Mesenchymal stem cell (in vitro differentiated cells and primary cell): ENCODE measurements around the gene ADD3.

ENCODE experiments used
- DNase-seq: peaks from one replicate; pipeline ENCODE4 v3.0.0-alpha.2; 2013
- H2AFZ ChIP-seq: one replicate; pipeline ENCODE4 v1.6.1; 2013; ENCODE audit warnings: low read depth, mild to moderate bottlenecking, control low read depth, inconsistent platforms, low read length, moderate library complexity
- H2AK5ac ChIP-seq: 2 replicates; pipeline ENCODE4 v1.6.1; 2013; ENCODE audit warnings: low read length, moderate library complexity, mild to moderate bottlenecking, inconsistent platforms; ENCODE audit not compliant: severe bottlenecking
- H2BK120ac ChIP-seq: one replicate; pipeline ENCODE4 v1.6.1; 2013; ENCODE audit warnings: low read depth, mild to moderate bottlenecking, inconsistent platforms, low read length, moderate library complexity
- H2BK12ac ChIP-seq, 2 experiments: one replicate each; pipeline ENCODE4 v1.6.1; 2013; ENCODE audit warnings: inconsistent platforms in 2 of 2, low read length in 2 of 2, mild to moderate bottlenecking in 2 of 2, moderate library complexity in 2 of 2, control low read depth in 1 of 2
- H2BK15ac ChIP-seq: one replicate; pipeline ENCODE4 v1.6.1; 2013; ENCODE audit warnings: mild to moderate bottlenecking, low read depth, inconsistent platforms; ENCODE audit not compliant: poor library complexity, severe bottlenecking
- H2BK5ac ChIP-seq: 2 replicates; pipeline ENCODE4 v1.6.1; 2013; ENCODE audit warnings: low read depth, mild to moderate bottlenecking, low read length, control low read depth, inconsistent platforms; ENCODE audit not compliant: poor library complexity, severe bottlenecking
- H3K14ac ChIP-seq, 2 experiments: one replicate each; pipeline ENCODE4 v1.6.1; 2013; ENCODE audit warnings: inconsistent platforms in 2 of 2, low read length in 2 of 2, control low read depth in 1 of 2, mild to moderate bottlenecking in 1 of 2, moderate library complexity in 1 of 2
- H3K18ac ChIP-seq, 2 experiments: one replicate each; pipeline ENCODE4 v1.6.1; 2013; ENCODE audit warnings: inconsistent platforms in 2 of 2, low read length in 2 of 2, control low read depth in 1 of 2, low read depth in 1 of 2, mild to moderate bottlenecking in 1 of 2
- H3K23ac ChIP-seq, 2 experiments: one replicate each; pipeline ENCODE4 v1.6.1; 2013; ENCODE audit warnings: inconsistent platforms in 2 of 2, low read length in 2 of 2, mild to moderate bottlenecking in 2 of 2, moderate library complexity in 2 of 2, control low read depth in 1 of 2
- H3K27ac ChIP-seq: 2 replicates; pipeline ENCODE4 v1.5.1; 2013; ENCODE audit warnings: mild to moderate bottlenecking, moderate library complexity, low read length, control low read depth, inconsistent platforms; ENCODE audit not compliant: poor library complexity, severe bottlenecking
- H3K27me3 ChIP-seq, 2 experiments: 2 replicates each; pipeline versions ENCODE4 v1.6.1 to v1.7.0; 2013; ENCODE audit warnings: low read length in 2 of 2, mild to moderate bottlenecking in 2 of 2, moderate library complexity in 2 of 2, control low read depth in 1 of 2, inconsistent platforms in 1 of 2; ENCODE audit not compliant: control insufficient read depth in 1 of 2, insufficient read depth in 1 of 2
- H3K36me3 ChIP-seq, 2 experiments: 2 replicates each; pipeline versions ENCODE4 v1.6.1 to v1.7.0; 2013; ENCODE audit warnings: low read length in 2 of 2, control low read depth in 1 of 2, inconsistent platforms in 1 of 2, low read depth in 1 of 2, mild to moderate bottlenecking in 1 of 2; ENCODE audit not compliant: insufficient read depth in 2 of 2, control insufficient read depth in 1 of 2
- H3K4ac ChIP-seq, 2 experiments: one replicate each; pipeline ENCODE4 v1.6.1; 2013; ENCODE audit warnings: inconsistent platforms in 2 of 2, low read length in 2 of 2, mild to moderate bottlenecking in 2 of 2, moderate library complexity in 2 of 2, control low read depth in 1 of 2, low read depth in 1 of 2
- H3K4me1 ChIP-seq: 2 replicates; pipeline ENCODE4 v1.6.1; 2013; ENCODE audit warnings: low read depth, low read length, control low read depth; ENCODE audit not compliant: control insufficient read depth, insufficient read depth
- H3K4me2 ChIP-seq: 2 replicates; pipeline ENCODE4 v1.6.1; 2013; ENCODE audit warnings: low read length, mild to moderate bottlenecking, inconsistent platforms; ENCODE audit not compliant: poor library complexity, severe bottlenecking
- H3K4me3 ChIP-seq, 2 experiments: 2 replicates each; pipeline versions ENCODE4 v1.5.1 to v1.7.0; 2013; ENCODE audit warnings: low read length in 2 of 2, mild to moderate bottlenecking in 2 of 2, control low read depth in 1 of 2, low read depth in 1 of 2; ENCODE audit not compliant: insufficient read depth in 1 of 2
- H3K79me1 ChIP-seq: replicated peaks from 2 replicates; pipeline ENCODE4 v1.6.1; 2013; ENCODE audit warnings: mild to moderate bottlenecking, control low read depth, low read length, inconsistent platforms; ENCODE audit not compliant: poor library complexity, severe bottlenecking
- H3K9ac ChIP-seq: 2 replicates; pipeline ENCODE4 v1.7.0; 2013; ENCODE audit warnings: mild to moderate bottlenecking, low read length, moderate library complexity
- H3K9me3 ChIP-seq: 2 replicates; pipeline ENCODE4 v1.7.0; 2013; ENCODE audit warnings: mild to moderate bottlenecking, low read length; ENCODE audit not compliant: control insufficient read depth
- H4K8ac ChIP-seq: one replicate; pipeline ENCODE4 v1.6.1; 2013; ENCODE audit warnings: inconsistent platforms, mild to moderate bottlenecking, low read length, moderate library complexity
- H4K91ac ChIP-seq: one replicate; pipeline ENCODE4 v1.6.1; 2013; ENCODE audit warnings: mild to moderate bottlenecking, low read length, inconsistent platforms
- WGBS: methylation state at CpG from one replicate; pipeline ENCODE4 v1.1.7; 2013; ENCODE audit warnings: mixed read lengths; 5-methylcytosine and 5-hydroxymethylcytosine counted together

The ADD3 gene

DNA sequence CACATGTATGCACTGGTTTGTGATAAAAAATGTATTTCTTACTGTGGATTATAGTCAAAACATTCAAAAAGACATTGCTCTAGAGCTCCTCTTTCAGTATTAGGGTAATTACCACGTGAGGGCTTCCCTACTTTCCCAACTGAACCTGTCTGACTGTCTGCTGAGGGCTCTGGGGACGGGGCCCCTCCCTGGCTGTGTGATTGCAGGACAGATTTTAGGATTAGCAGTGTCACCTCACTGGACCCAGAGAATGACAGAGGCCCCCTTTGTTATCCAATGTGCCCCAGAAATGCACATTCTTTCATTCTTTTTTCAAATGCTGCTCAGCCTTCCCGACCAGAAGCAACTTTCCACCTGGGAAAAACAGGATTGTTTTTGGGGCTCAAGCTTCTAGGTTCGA is 156.1 kb downstream of the ADD3 start:
- no peaks in the 10 kb centered on the region for H3K36me3 ChIP-seq
- 24% methylated on average over 4 of the region's 4 CpGs for WGBS
- H3K4me1 ChIP-seq, result no peaks in the 10 kb centered on the region
- no peak overlapping the region for H4K8ac ChIP-seq
- no peak overlapping the region for H3K9ac ChIP-seq
- H3K18ac ChIP-seq, result no peak overlapping the region
- no peak overlapping the region for H3K23ac ChIP-seq
- no peaks in the 10 kb centered on the region for H3K9me3 ChIP-seq
- H3K4me3 ChIP-seq, result no peak overlapping the region
- H3K14ac ChIP-seq, result no peak overlapping the region
- H2AK5ac ChIP-seq, result no peak overlapping the region
- H3K27me3 ChIP-seq, result peaks cover 55 to 83% of the 10 kb centered on the region in 2 experiments
- H4K91ac ChIP-seq, result no peak overlapping the region
- DNase-seq, result no peak
- H2BK12ac ChIP-seq, result no peak overlapping the region
- H3K4ac ChIP-seq, result no peak overlapping the region
- no peak overlapping the region for H2BK120ac ChIP-seq
- no peak overlapping the region for H2BK15ac ChIP-seq
- no peak overlapping the region for H2BK5ac ChIP-seq
- H2AFZ ChIP-seq, result no peak overlapping the region
- no peak overlapping the region for H3K4me2 ChIP-seq
- no peak overlapping the region for H3K27ac ChIP-seq
- no peaks in the 10 kb centered on the region for H3K79me1 ChIP-seq

DNA sequence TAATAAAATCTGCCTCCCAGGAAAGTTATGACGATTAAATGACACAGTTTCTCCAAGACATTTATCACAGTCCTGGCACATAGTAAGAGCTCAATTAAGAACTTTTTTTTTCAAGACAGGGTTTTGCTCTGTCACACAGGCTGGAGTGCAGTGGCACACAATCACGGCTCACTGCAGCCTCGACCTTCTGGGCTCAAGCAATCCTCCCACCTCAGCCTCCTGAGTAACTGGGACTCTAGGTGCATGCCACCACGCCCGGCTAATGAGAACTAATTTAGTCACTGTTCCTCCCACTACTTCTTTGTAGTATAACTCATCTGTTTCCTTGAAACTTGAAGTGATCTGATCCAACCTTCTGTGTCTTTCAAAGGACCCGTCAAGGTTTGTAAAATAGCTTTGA is 157.5 kb downstream of the ADD3 start:
- no peak overlapping the region for H3K4me2 ChIP-seq
- no peak overlapping the region for H4K8ac ChIP-seq
- H3K9me3 ChIP-seq, result no peaks in the 10 kb centered on the region
- no peak overlapping the region for H2BK15ac ChIP-seq
- no peak overlapping the region for H3K23ac ChIP-seq
- peaks cover 69 to 87% of the 10 kb centered on the region in 2 experiments for H3K27me3 ChIP-seq
- H3K4me3 ChIP-seq, result no peak overlapping the region
- no peak overlapping the region for H2BK5ac ChIP-seq
- H3K79me1 ChIP-seq, result no peaks in the 10 kb centered on the region
- no peak overlapping the region for H3K14ac ChIP-seq
- no peak overlapping the region for H3K9ac ChIP-seq
- DNase-seq, result no peak
- H2AFZ ChIP-seq, result no peak overlapping the region
- no peak overlapping the region for H3K27ac ChIP-seq
- 79% methylated on average over 4 of the region's 6 CpGs for WGBS
- H2AK5ac ChIP-seq, result no peak overlapping the region
- H4K91ac ChIP-seq, result no peak overlapping the region
- H3K4me1 ChIP-seq, result no peaks in the 10 kb centered on the region
- no peak overlapping the region for H3K18ac ChIP-seq
- no peak overlapping the region for H3K4ac ChIP-seq
- H2BK120ac ChIP-seq, result no peak overlapping the region
- H2BK12ac ChIP-seq, result no peak overlapping the region
- H3K36me3 ChIP-seq, result no peaks in the 10 kb centered on the region

DNA sequence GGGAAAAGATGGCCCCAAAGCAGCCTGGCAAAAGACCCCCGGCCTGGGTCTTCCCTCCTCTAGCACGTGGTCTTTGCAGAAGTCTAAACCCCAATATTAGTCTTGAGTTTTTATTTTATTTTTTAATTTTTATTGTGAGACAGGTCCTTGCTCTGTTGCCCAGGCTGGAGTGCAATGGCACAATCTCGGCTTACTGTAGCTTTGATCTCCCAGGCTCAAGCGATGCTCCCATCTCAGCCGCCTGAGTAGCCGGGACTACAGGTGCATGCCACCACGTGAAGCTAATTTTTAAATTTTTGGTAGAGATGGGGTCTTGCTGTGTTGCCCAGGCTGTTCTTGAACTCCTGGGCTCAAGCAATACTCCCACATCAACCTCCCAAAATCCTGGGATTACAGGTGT is 159.4 kb downstream of the ADD3 start:
- DNase-seq, result no peak
- Histone ChIP-seq H3K27ac (no peak overlapping the region), H4K8ac (no peak overlapping the region), H3K4ac (no peak overlapping the region), H2AK5ac (no peak overlapping the region), H3K27me3 (peaks cover 75 to 85% of the 10 kb centered on the region in 2 experiments), H3K14ac (no peak overlapping the region), H2BK120ac (no peak overlapping the region), H4K91ac (no peak overlapping the region), H3K79me1 (no peaks in the 10 kb centered on the region), H2BK12ac (no peak overlapping the region), H3K4me2 (no peak overlapping the region), H2AFZ (no peak overlapping the region), H3K4me1 (no peaks in the 10 kb centered on the region), H3K9me3 (no peaks in the 10 kb centered on the region), H2BK15ac (no peak overlapping the region), H3K18ac (no peak overlapping the region), H2BK5ac (no peak overlapping the region), H3K4me3 (no peak overlapping the region), H3K36me3 (no peaks in the 10 kb centered on the region), H3K9ac (no peak overlapping the region), H3K23ac (no peak overlapping the region)
- 100% methylated on average over 1 of the region's 7 CpGs for WGBS

DNA sequence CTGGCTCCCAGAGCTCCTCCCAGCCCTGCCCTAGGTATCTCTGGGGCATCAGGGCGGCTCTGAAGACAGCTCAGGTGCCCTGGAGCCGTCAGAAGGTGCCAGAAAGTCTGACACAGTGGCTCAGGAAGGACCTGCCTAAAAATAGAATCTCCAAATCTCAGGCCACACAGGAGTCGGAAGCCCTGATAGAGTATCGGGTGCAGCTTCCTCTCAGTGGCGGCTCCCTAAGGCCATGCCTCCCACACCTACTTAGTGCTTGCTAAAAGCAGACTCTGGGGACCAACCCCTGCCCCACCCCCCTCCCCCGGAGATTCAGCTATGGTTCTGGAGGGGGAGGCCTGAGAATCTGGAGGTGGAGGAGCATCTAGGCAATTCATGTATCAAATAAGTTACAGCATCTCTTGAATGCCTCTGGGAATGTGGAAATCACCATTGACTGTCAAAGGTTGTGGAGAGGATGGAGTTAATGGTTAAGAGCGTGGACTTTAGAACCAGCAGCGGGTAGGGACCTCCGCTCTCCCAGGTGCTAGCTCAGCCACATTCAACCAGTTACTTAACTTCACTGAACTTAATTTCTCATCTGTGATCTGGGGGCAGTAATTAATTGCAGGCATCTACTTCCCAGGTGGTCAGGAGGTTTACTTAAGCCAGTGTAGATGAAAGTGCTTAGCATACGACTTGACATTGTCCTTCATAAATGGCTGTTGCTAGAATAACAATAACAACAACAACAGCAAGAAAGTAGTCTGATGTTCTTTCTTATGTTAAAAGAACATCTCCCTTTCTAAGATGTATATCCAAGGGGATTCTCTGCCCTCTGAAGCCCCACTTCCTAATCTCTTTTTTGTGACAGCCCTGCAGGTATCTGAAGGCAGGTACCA is 161.1 kb downstream of the ADD3 start:
- no peak overlapping the region for H2AK5ac ChIP-seq

More for the DNA sequence above, 161.1 kb downstream of the ADD3 start:
- Histone ChIP-seq H3K27me3 (peaks cover 64 to 68% of the 10 kb centered on the region in 2 experiments), H2BK15ac (no peak overlapping the region), H3K4me2 (no peak overlapping the region), H2BK120ac (no peak overlapping the region), H3K18ac (no peak overlapping the region), H3K27ac (no peak overlapping the region), H3K4me3 (no peak overlapping the region), H2AFZ (no peak overlapping the region), H2BK5ac (no peak overlapping the region), H3K23ac (no peak overlapping the region), H3K9ac (no peak overlapping the region), H2BK12ac (no peak overlapping the region), H3K79me1 (no peaks in the 10 kb centered on the region), H3K4ac (no peak overlapping the region), H4K91ac (no peak overlapping the region), H3K36me3 (no peaks in the 10 kb centered on the region), H3K9me3 (no peaks in the 10 kb centered on the region), H3K4me1 (no peaks in the 10 kb centered on the region), H4K8ac (no peak overlapping the region), H3K14ac (no peak overlapping the region)
- under 1% methylated on average over 6 of the region's 10 CpGs for WGBS
- no peak for DNase-seq
